Endothelial cell (in vitro differentiated cells): Measurements from ENCODE around the gene HOXD12. TPM values are rescaled to one million over a fixed set of nuclear protein-coding genes. Genes with fewer than 3 reads are reported as not detected.
A peak's percentile ranks its signal among the peaks of the same experiment; 100 is the strongest.

ENCODE experiments used
- DNase-seq: peaks from one replicate; pipeline ENCODE4 v3.0.0; 2021; ENCODE audit warnings: low spot score
- H3K27ac Mint-ChIP-seq: one replicate; pipeline ENCODE4 v1.8.0; 2021; ENCODE audit warnings: mixed read lengths, inconsistent platforms; ENCODE audit not compliant: unreplicated experiment
- H3K27me3 Mint-ChIP-seq: one replicate; pipeline ENCODE4 v1.8.0; 2021; ENCODE audit warnings: mild to moderate bottlenecking, moderate library complexity, mixed read lengths, inconsistent platforms; ENCODE audit not compliant: unreplicated experiment
- H3K36me3 Mint-ChIP-seq: one replicate; pipeline ENCODE4 v1.8.0; 2021; ENCODE audit warnings: mild to moderate bottlenecking, low read depth, mixed read lengths, inconsistent platforms; ENCODE audit not compliant: unreplicated experiment
- H3K4me1 Mint-ChIP-seq: one replicate; pipeline ENCODE4 v1.8.0; 2021; ENCODE audit warnings: mild to moderate bottlenecking, mixed read lengths, inconsistent platforms; ENCODE audit not compliant: unreplicated experiment
- H3K4me3 Mint-ChIP-seq: one replicate; pipeline ENCODE4 v1.8.0; 2021; ENCODE audit warnings: mild to moderate bottlenecking, mixed read lengths, inconsistent platforms; ENCODE audit not compliant: unreplicated experiment
- H3K9me3 Mint-ChIP-seq: one replicate; pipeline ENCODE4 v1.8.0; 2021; ENCODE audit warnings: mixed read lengths, inconsistent platforms; ENCODE audit not compliant: unreplicated experiment
- total RNA-seq: library from RNA; stranded (reverse); fragmentation: NEBNext Ultra II Directional; extraction: Animal tissue kit (Norgen Biotek cat#: 25700); gene quantifications from one replicate; pipeline ENCODE4 v1.2.1, GENCODE V29; 2021; ENCODE audit not compliant: unreplicated experiment
- TF ChIP-seq, protein P1 (sequence below): fragments of 200-600 bp; sonication (generic); IDR thresholded peaks from one replicate; pipeline ENCODE4 v1.5.0; 2021; ENCODE audit warnings: antibody characterized with exemption; ENCODE audit not compliant: unreplicated experiment

The HOXD12 gene
- total RNA-seq, 1 donor from 2014 or later, result not detected

- Mint-ChIP-seq H3K27me3 (peaks cover 45% of the 10 kb centered on the region), H3K4me3 (no peak overlapping the region), H3K36me3 (no peaks in the 10 kb centered on the region), H3K9me3 (no peaks in the 10 kb centered on the region), H3K4me1 (peaks cover 32% of the 10 kb centered on the region), H3K27ac (no peak overlapping the region)
- DNase-seq, result peak; percentile 8
- TF ChIP-seq, protein P1, sequence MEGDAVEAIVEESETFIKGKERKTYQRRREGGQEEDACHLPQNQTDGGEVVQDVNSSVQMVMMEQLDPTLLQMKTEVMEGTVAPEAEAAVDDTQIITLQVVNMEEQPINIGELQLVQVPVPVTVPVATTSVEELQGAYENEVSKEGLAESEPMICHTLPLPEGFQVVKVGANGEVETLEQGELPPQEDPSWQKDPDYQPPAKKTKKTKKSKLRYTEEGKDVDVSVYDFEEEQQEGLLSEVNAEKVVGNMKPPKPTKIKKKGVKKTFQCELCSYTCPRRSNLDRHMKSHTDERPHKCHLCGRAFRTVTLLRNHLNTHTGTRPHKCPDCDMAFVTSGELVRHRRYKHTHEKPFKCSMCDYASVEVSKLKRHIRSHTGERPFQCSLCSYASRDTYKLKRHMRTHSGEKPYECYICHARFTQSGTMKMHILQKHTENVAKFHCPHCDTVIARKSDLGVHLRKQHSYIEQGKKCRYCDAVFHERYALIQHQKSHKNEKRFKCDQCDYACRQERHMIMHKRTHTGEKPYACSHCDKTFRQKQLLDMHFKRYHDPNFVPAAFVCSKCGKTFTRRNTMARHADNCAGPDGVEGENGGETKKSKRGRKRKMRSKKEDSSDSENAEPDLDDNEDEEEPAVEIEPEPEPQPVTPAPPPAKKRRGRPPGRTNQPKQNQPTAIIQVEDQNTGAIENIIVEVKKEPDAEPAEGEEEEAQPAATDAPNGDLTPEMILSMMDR, result no peak
These were observed 18.8 kb upstream of the HOXD12 start for GRCh38 chr2:176080540-176081375.

GRCh38 chr2:176081376-176081836 is 18.2 kb upstream of the HOXD12 start:
- TF ChIP-seq, protein P1, result no peak
- Mint-ChIP-seq H3K27me3 (peaks cover 45% of the 10 kb centered on the region), H3K9me3 (no peaks in the 10 kb centered on the region), H3K4me3 (no peak overlapping the region), H3K4me1 (peaks cover 32% of the 10 kb centered on the region), H3K36me3 (no peaks in the 10 kb centered on the region), H3K27ac (no peak overlapping the region)
- DNase-seq, result no peak

DNA sequence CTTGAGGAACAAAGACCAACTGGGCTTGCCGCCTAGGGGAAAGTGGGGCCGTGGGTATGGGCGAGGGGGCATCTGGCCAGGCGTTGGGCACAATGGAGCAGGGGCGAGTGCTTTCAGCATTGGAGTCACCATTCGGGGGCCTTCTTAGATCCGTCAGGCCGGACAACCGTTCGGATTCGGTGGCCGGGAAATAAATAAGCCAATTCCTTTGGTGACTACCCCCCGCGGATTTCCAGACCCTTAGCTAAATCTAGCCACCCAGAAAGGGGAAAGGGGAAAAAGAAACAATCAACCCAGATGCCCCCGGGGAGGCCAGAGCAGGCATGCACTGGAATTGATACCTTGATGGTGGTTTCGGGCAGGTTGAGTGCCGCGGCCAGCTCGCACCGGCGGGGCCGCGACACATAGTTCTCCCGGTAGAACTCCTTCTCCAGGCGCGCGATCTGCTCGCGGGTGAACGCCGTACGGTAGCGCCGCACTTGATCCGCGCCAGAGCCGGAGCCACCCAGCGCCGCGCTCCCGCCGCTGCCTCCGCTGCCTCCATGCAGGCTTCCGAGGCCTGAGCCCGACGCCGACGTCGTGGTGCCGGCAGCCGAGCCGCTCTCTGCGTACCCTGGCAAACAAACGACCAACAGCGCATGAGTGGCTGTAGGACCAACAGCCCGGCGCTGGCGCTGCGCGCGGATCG is 17.6 kb upstream of the HOXD12 start:
- TF ChIP-seq, protein P1, result no peak
- Mint-ChIP-seq H3K27ac (no peak overlapping the region), H3K4me1 (peaks cover 32% of the 10 kb centered on the region), H3K9me3 (no peaks in the 10 kb centered on the region), H3K36me3 (peaks cover 3% of the 10 kb centered on the region), H3K27me3 (peaks cover 47% of the 10 kb centered on the region), H3K4me3 (no peak overlapping the region)
- peak; percentile 41 for DNase-seq

DNA sequence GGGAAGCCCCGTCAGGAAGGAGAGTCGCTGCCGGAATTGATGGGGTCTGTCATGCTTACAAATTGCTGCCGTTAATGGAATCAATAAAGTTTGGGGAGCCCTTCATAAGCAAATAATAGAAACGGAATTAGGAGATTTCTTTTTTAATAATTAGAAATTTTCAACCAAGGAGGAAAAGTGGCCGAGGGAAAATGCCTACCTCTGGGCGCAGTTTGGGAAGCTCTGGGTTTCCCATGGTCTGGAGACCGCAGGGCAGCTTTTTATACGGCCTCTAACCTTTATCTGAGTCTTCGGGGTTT is 17.1 kb upstream of the HOXD12 start:
- no peaks in the 10 kb centered on the region for H3K9me3 Mint-ChIP-seq
- TF ChIP-seq, protein P1, result no peak
- no peak overlapping the region for H3K27ac Mint-ChIP-seq
- H3K36me3 Mint-ChIP-seq, result peaks cover 4% of the 10 kb centered on the region
- DNase-seq, result no peak
- peaks cover 32% of the 10 kb centered on the region for H3K4me1 Mint-ChIP-seq
- H3K27me3 Mint-ChIP-seq, result peaks cover 52% of the 10 kb centered on the region
- H3K4me3 Mint-ChIP-seq, result no peak overlapping the region
